Superior temporal gyrus (tissue), 1 donor: Measurements from ENCODE around the gene CHSY1.

ENCODE experiments used
- DNase-seq: peaks from one replicate; pipeline ENCODE4 v3.0.0-alpha.2; 2016; ENCODE audit errors: extremely low spot score

CHSY1 gene

DNA sequence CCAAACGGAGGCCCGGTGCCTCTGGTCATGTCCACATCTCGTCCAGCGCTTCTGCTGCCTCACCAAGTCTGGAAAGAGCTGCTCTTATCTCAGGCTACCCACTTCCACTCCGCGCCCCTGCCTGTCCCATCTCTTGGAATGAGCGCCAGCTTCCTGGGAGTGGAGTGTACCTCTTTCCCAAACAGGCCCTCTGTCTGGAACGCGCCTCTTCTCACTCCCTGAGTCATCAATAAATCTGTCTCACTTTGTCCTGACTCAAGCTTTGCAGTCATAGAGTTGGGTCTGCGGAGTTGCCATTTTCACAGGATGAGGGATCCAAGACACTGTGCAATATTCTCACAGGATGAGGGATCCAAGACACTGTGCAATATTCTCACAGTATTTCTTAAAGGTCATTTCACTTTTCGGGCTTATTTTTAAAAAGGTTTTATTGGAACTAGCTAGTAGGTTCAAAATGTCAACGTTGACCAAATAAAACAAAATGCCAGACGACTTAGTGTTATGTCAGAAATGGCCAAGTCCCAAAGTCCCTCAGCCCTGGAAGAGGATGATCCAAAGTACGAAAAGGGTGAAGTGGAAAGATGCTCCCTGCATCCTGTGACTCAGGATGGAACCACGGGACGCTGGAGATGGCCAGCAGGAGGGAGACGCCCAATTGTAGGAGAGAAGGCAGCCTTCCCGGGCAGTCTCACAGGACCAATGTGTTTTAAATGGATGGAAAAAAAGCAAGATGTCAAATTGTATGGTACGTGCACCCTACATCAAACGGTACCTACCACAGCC is 81.1 kb downstream of the CHSY1 start:
- no peak for DNase-seq

DNA sequence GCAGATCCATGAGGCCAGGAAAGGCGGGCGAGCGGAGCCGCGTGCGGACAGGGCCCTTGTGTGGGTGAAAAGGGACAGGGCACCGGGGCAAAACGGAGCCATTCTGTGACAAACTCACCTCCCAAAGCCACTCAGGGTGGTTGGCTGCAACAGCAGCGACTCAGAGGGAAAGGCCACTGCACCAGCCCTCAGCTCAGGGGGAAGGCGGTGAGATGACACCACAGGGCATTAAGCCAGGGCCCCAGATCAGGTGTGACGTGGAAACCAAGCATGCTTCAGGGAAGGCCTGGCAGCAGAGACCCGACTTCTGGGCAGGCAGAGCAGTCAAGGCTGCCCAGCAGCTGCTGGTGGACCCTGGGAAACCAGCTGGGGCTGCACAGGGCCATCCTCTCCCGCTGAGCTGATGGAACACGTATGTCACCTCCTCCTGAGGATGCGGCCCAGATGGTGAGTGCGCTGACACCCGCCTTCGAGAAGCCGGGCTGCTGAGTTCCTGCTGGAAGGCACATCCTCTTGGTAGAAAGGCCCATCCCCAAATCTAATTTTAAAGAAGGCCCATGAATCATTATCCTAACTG is 82.3 kb downstream of the CHSY1 start:
- DNase-seq: no peak

DNA sequence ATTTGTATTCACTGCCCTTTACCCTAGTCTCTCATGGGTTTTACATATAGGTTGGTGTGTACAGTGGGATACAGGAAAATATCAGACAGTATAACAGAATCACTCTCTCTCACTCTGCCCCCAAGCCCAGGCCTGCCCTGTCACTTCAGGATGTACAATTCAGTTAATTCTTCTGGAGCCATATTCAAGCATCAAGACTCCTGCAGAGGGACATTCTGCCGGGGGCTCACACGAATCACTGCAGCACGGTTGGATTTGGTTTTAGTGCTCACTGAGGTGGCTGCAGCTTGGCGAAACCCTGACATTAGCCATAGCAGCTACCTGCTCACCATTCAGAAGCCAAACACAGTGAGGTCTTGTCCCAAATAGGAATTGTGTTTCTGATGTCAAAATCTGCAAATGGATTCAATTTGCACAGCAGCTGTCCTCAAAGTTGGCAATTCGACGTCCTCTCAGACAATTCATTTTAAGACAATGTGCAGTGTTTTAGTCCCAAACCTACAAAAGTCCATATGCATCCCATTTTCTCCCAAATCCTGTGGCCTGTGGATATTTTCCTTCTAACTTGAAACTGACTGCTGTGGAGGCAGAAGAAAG is 82.9 kb downstream of the CHSY1 start:
- DNase-seq: no peak

DNA sequence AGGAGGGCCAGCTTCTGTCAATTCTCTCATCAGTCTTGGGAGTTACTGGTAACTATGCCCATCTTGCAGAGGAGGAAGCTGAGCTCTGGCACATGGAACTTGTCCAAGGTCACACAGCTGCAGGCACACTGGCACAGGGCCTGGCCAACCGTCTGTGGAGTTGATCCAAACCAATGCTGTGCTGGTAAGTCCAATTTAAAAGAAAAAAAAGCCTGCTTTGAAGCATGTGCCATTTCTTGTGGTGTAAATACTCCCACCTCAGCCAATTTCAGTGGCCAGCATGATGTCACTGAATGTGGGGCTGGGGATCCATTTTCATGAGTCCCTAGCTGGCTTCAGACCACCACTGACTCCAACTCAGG is 83.4 kb downstream of the CHSY1 start:
- no peak for DNase-seq

DNA sequence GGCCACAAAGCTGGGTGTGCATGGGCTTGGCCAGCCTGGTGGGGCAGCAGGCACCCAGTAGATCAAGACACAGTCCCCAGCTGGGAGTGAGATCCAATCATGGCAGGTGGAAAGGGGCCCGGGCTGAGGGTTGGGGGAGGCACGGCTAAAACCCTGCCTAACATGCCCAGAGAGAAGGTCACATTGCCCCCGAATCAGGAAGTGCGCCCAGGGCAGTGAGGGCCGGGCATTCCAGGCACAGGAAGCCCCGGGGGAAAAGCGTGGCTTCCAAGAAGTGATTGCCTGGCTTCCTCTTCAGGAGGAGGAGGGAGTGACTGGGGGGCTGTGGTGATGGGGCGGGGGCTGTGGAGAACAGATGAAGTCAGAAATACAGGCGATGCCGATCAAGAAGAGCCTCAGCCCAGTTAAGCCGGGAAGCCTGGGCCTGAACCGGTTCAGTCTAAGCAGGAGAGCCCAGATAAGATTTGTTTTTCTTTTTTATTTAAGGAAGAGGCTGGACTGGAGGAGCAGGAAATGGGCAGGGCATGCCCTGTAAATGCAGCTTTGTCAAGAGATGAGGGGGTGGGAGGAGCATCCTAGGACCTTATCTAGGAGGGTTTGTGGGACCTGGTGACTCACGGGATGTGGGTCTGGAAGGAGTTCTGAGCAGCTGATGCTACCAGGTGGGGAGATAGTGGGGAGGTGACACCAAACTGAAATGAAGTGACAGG is 83.9 kb downstream of the CHSY1 start:
- no peak for DNase-seq

DNA sequence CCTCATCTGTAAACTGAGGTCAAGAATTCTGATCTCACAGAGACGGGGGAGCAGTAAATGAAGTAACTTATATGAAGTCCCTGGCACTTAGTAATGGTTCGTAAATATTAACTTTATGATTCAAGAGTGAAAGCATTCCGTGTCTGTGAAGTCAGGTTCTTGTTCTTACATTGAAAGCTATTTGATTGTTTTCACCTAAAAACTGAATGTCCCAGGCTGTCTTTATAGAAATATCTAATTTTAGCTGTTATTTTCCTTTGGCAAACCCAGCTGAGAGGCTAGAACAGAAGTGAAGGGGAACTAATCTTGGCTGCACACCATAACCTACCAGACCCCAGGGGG is 84.5 kb downstream of the CHSY1 start:
- DNase-seq: no peak

GRCh38 chr15:101165905-101166471 is 85.9 kb downstream of the CHSY1 start:
- no peak for DNase-seq

- peak; percentile 54 for DNase-seq
Measured at GRCh38 chr15:101162701-101163483, 89.0 kb downstream of the CHSY1 start.

- no peak for DNase-seq
Measured at GRCh38 chr15:101161656-101162055, 90.2 kb downstream of the CHSY1 start.

- DNase-seq: no peak
Measured at GRCh38 chr15:101159936-101160815, 91.7 kb downstream of the CHSY1 start.

GRCh38 chr15:101159096-101159935 is 92.5 kb downstream of the CHSY1 start:
- no peak for DNase-seq

DNA sequence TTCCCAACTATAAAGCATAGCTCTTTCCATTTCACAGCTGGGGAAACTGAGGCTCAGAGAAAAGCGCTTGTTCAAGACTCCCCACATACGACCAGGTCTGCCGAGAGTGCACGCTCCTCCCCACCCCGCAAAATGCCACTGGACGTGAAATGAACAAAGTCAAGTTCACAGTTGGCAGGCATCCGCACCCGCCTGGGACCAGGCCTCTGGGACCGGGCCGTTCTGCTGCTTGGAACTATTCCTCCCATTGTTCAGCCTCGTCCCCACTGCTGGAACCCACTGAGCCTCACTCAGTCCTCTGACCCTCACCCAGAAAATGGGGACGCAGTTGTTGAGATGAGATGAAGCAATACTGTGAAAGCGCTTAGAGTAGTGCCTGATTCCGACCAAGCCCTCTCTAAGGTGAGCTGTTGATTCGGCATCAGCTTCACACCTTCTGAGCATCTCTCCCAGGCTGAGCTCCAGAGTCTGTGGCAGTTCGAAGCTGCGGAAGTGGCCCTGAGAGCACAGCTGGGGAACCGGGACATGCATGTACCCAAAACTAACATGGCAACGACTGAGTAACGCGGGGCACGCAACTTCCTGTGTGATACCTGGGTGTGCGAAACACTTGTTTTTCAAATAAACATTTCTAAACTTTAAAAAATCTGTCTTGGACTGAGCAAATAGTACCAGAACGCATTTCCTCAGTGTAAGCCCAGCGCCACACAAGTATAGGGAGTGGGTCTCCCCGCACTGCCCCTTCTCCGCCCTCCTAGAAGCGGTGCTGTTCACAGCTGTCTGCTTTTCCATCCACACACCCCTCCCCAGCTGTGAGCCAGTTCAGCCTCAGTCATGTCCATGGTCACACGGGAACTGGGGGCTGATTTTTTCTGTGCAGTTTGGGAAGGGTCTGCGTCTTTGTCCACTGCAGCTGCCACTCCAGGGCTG is 93.4 kb downstream of the CHSY1 start:
- no peak for DNase-seq

DNA sequence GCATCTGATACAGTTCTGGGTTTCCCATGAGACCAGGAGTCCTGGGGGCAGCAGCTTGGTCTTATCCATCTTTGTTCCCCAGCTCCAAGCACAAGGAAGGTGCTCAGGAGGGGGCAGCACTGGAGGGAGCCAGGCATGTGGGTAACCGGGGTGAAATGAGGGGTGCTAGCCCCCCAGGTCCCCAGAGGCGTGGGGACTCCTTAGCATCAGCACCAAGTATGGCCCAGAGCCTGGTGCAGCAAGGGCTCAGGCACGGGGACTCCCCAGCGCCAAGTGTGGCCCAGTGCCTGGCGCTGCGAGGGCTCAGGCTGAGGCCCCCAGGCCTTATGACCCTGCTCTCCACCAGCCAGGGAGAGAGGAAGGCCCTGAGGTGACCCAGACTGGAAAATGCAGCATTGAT is 94.1 kb downstream of the CHSY1 start:
- DNase-seq: no peak

DNA sequence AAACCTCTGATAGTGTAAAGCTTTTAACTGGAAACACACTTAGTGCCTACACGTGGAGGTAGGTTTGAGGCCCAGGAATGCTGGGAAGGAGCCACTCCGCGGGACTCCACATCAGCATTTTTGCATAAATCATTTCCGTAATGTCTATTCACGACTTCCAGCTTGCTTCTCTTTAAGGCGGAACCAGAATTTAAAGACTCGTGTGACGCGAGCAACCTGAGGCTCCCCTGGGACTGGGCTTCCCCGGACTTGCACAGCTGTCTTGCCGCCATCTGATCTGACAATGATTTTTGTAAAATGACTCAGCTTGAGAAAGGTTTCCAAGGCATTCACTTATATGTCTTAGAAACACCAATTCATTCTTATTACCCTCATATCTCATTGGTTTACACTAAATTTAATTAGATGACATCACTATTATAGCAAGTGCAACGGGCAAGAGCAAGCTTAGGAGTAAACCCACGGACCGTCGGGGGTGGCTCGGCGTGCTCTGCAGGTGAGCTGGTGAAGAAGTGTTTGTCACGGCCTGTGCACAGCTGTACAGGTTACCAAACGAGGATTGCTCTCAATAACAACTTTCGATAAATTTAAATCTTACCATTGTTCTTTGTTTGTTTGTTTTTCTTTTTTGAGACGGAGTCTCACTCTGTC is 95.2 kb downstream of the CHSY1 start:
- DNase-seq: no peak

- DNase-seq: no peak
Measured at GRCh38 chr15:101156061-101156460, 95.8 kb downstream of the CHSY1 start.

- no peak for DNase-seq
Measured at GRCh38 chr15:101153801-101154656, 97.8 kb downstream of the CHSY1 start.

GRCh38 chr15:101152914-101153313 is 98.9 kb downstream of the CHSY1 start:
- no peak for DNase-seq
